Gastrocnemius medialis (tissue), 4 donors: Measurements from ENCODE around the gene MINDY4. TPM values are rescaled to one million over a fixed set of nuclear protein-coding genes. Genes with fewer than 3 reads are reported as not detected.

Experiments used
- ATAC-seq, 2 donors: fragments of 150-250 bp; one replicate each; pipeline ENCODE4 v1.9.1; 2016
- DNase-seq, 2 donors: peaks; one replicate each; pipeline ENCODE4 v3.0.0-alpha.2; 2019
- H3K27ac ChIP-seq, 4 donors: fragments of 200-600 bp; sonication (generic); 1 replicate in 1 of 4; 2 replicates in 3 of 4; pipeline ENCODE4 v1.5.1; 2016 to 2018; ENCODE audit warnings: mild to moderate bottlenecking in 2 of 4, moderate library complexity in 1 of 4
- H3K27me3 ChIP-seq, 3 donors: fragments of 200-600 bp; sonication (generic) in 2 of 3; 1 replicate in 1 of 3; 2 replicates in 2 of 3; pipeline versions ENCODE4 v1.5.1 to v1.6.0; 2016 to 2019; ENCODE audit warnings: mild to moderate bottlenecking in 1 of 3, moderate library complexity in 1 of 3
- H3K36me3 ChIP-seq, 2 donors: fragments of 200-600 bp; sonication (generic) in 1 of 2; one replicate each; pipeline ENCODE4 v1.5.1; 2017 to 2018
- H3K4me1 ChIP-seq, 2 donors: fragments of 200-600 bp; sonication (generic) in 1 of 2; one replicate each; pipeline ENCODE4 v1.5.1; 2016 to 2017; ENCODE audit warnings: mild to moderate bottlenecking in 2 of 2
- H3K4me3 ChIP-seq, 4 donors: fragments of 200-600 bp; sonication (generic) in 3 of 4; 1 replicate in 1 of 4; 2 replicates in 3 of 4; pipeline ENCODE4 v1.5.1; 2016 to 2019; ENCODE audit warnings: mild to moderate bottlenecking in 2 of 4
- H3K9me3 ChIP-seq, 3 donors: fragments of 200-600 bp; sonication (generic) in 2 of 3; 1 replicate in 1 of 3; 2 replicates in 2 of 3; pipeline ENCODE4 v1.5.1; 2016 to 2019
- POLR2A ChIP-seq, 2 donors: fragments of 450-650 bp; IDR thresholded peaks; one replicate each; pipeline ENCODE4 v1.6.1; 2017; ENCODE audit warnings: antibody characterized with exemption in 2 of 2, mild to moderate bottlenecking in 2 of 2, moderate library complexity in 2 of 2
- in situ Hi-C, 4 donors: fragments of 200-750 bp; cut with MboI; loops; one replicate each; pipeline versions ENCODE4 v1.15.0 to v1.8.0; 2017; ENCODE audit warnings: low sequenced_read_pairs in 4 of 4
- intact Hi-C: fragments of 100-400 bp; cut with DNase I; formaldehyde crosslinking; loops from one replicate; pipeline ENCODE4 v1.15.1; 2023; ENCODE audit warnings: low total_unique reads
- total RNA-seq, 4 donors: library from RNA; depleted of rRNA; stranded (reverse); fragments of >200 nt; gene quantifications; one replicate each; pipeline versions ENCODE4 v1.1.0 to v1.2.3, GENCODE V29; 2016
- TF ChIP-seq, protein P1 (sequence below), 5 experiments: fragments of 450-650 bp in 3 of 5; fragments of 200-600 bp in 2 of 5; sonication (generic) in 2 of 5; IDR thresholded peaks in 4 of 5; conservative IDR thresholded peaks in 1 of 5; 1 replicate in 4 of 5; 2 replicates in 1 of 5; pipeline ENCODE4 v1.5.1; 2016 to 2019; ENCODE audit warnings: antibody characterized with exemption in 5 of 5, mild to moderate bottlenecking in 3 of 5, moderate library complexity in 3 of 5

The MINDY4 gene
- total RNA-seq, 4 donors from 2014 or later: 1.4 to 4.3 (median 3.0) TPM

DNA sequence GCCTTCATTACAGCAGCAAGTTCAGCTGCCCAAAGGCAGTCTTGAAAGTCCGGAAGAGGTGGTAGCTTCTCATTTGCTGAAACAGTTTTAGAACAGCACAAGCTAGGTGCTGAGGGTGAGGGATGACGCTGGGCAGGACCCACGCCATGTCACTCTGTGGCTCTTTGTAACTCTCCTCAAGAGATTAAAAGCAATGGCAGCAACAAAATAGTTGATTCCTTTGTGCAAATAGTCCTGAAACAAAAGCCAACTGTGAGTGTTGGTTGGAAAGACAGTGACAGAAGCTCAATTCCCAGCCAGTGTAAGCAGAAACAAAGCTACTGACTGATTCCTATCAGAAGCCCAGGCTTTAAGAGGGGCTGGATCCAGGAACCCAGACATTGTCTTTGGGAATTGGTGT is 92.9 kb downstream of the MINDY4 start:
- Histone ChIP-seq H3K9me3 (no peaks in the 10 kb centered on the region), H3K4me1 (peaks cover 0 to 17% of the 10 kb centered on the region in 2 donors), H3K36me3 (no peaks in the 10 kb centered on the region), H3K4me3 (no peak overlapping the region), H3K27ac (no peak overlapping the region), H3K27me3 (no peaks in the 10 kb centered on the region)
- no peak for TF ChIP-seq POLR2A (IDR thresholded peaks at IDR 0.05)
- TF ChIP-seq, protein P1, sequence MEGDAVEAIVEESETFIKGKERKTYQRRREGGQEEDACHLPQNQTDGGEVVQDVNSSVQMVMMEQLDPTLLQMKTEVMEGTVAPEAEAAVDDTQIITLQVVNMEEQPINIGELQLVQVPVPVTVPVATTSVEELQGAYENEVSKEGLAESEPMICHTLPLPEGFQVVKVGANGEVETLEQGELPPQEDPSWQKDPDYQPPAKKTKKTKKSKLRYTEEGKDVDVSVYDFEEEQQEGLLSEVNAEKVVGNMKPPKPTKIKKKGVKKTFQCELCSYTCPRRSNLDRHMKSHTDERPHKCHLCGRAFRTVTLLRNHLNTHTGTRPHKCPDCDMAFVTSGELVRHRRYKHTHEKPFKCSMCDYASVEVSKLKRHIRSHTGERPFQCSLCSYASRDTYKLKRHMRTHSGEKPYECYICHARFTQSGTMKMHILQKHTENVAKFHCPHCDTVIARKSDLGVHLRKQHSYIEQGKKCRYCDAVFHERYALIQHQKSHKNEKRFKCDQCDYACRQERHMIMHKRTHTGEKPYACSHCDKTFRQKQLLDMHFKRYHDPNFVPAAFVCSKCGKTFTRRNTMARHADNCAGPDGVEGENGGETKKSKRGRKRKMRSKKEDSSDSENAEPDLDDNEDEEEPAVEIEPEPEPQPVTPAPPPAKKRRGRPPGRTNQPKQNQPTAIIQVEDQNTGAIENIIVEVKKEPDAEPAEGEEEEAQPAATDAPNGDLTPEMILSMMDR (IDR thresholded peaks at IDR 0.05 in 4 of 5, conservative IDR thresholded peaks at IDR 0.05 in 1 of 5): no peak
- DNase-seq (no peak), ATAC-seq (no peak)
- in situ Hi-C loops: no loop called here
- intact Hi-C loops: no loop called here

DNA sequence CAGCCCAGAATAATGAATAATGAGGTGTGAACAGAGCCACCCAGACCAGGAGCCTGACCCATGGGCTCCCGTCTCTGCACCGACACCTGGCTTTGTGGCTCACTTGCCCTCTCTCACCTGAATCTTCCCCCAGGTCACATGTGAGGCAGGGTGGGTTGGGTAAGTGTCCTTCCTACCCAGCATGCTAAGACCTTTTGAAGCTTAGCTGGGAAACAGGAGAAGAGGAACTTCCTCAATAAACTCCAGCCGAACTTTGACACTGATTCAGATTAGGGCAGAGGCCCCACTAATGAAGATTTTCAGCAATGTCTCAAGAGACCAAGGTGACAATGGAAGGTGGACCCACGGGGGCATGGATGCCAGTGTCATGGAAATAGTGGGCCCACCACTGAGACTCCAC is 93.9 kb downstream of the MINDY4 start:
- TF ChIP-seq, protein P1 (IDR thresholded peaks at IDR 0.05 in 4 of 5, conservative IDR thresholded peaks at IDR 0.05 in 1 of 5): no peak
- Histone ChIP-seq H3K4me3 (no peak overlapping the region), H3K9me3 (no peaks in the 10 kb centered on the region), H3K4me1 (peaks cover 0 to 23% of the 10 kb centered on the region in 2 donors), H3K36me3 (no peaks in the 10 kb centered on the region), H3K27ac (no peak overlapping the region), H3K27me3 (no peaks in the 10 kb centered on the region)
- in situ Hi-C loops (no loop called here), intact Hi-C loops (no loop called here)
- no peak for ATAC-seq
- DNase-seq: no peak

DNA sequence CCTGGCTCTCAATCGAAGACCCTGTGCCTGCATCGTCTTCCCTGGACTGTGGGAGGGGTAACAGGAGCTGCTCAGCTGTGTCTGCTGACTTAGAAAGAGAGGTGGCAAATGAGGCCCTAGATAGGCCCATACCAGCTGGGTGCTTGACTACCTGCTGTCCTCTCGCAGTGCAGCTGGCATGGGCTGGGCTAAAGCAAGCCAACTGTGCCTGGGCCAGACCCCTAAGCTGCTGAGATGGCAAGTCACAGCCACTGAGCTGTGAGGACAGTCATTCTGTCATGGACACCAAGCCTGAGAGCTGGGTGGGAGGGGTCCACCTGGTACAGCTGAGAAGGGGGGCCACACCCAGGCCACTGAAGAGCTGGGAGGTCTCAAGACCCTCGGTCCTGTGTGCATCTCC is 94.6 kb downstream of the MINDY4 start:
- DNase-seq (no peak), ATAC-seq (no peak)
- Histone ChIP-seq H3K36me3 (no peaks in the 10 kb centered on the region), H3K9me3 (no peaks in the 10 kb centered on the region), H3K27me3 (no peaks in the 10 kb centered on the region), H3K27ac (no peak overlapping the region), H3K4me3 (no peak overlapping the region), H3K4me1 (peaks cover 0 to 23% of the 10 kb centered on the region in 2 donors)
- intact Hi-C loops: no loop called here
- in situ Hi-C loops: no loop called here
- no peak for TF ChIP-seq POLR2A (IDR thresholded peaks at IDR 0.05)
- TF ChIP-seq, protein P1 (IDR thresholded peaks at IDR 0.05 in 4 of 5, conservative IDR thresholded peaks at IDR 0.05 in 1 of 5): no peak

DNA sequence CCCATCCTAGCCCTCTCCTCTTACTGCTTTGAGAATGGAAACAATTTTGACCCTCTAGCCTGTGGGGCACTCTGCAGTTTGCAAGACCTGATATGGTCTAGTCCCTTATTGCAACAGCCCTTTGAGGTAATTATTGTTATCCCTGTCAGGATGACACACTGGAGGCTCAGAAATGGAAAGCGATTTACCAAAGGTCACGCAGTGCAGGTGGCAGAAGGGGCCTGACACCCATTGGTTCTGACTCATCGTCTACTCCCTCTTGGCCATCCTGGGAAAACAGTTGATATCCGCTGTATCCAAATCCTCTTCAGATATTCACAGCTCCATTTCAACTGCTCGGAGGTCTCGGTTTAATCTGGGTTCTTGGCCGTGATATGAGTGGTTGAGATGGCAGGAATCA is 95.7 kb downstream of the MINDY4 start:
- Histone ChIP-seq H3K4me1 (peaks cover 0 to 23% of the 10 kb centered on the region in 2 donors), H3K27ac (peak overlapping the region in 2 of 4 donors; percentile 12 to 40), H3K4me3 (no peak overlapping the region)

More for the DNA sequence above, 95.7 kb downstream of the MINDY4 start:
- Histone ChIP-seq H3K9me3 (no peaks in the 10 kb centered on the region), H3K36me3 (no peaks in the 10 kb centered on the region), H3K27me3 (no peaks in the 10 kb centered on the region)
- ATAC-seq: no peak
- DNase-seq: no peak
- intact Hi-C loops (no loop called here), in situ Hi-C loops (no loop called here)
- no peak for TF ChIP-seq POLR2A (IDR thresholded peaks at IDR 0.05)
- TF ChIP-seq, protein P1 (IDR thresholded peaks at IDR 0.05 in 4 of 5, conservative IDR thresholded peaks at IDR 0.05 in 1 of 5): no peak
